NT2/D1 (cell line): ENCODE measurements around the gene HK2.

Experiments used
- SUZ12 ChIP-seq: IDR thresholded peaks from 2 replicates; pipeline ENCODE4 v1.6.1; 2011; ENCODE audit not compliant: insufficient read length, insufficient read depth; ENCODE audit errors: extremely low read depth
- YY1 ChIP-seq: IDR thresholded peaks from 2 replicates; pipeline ENCODE4 v1.6.1; 2011; ENCODE audit not compliant: insufficient read length, insufficient read depth
- ZNF274 ChIP-seq: IDR thresholded peaks from 2 replicates; pipeline ENCODE4 v1.6.1; 2011; ENCODE audit warnings: mild to moderate bottlenecking, low read depth, low read length

- TF ChIP-seq YY1, result no peak
- no peak for TF ChIP-seq ZNF274
- TF ChIP-seq SUZ12, result no peak
Observed at GRCh38 chr2:74883011-74883410, 49.1 kb downstream of the HK2 start.
